GM12873 (cell line): Measurements from ENCODE around the gene RAET1G.

ENCODE experiments used
- TF ChIP-seq, protein P1 (sequence below): IDR thresholded peaks from 2 replicates; pipeline ENCODE4 v1.5.1; 2012; ENCODE audit warnings: low read depth, mild to moderate bottlenecking, moderate library complexity, low read length, control low read depth; ENCODE audit not compliant: insufficient read depth; ENCODE audit errors: missing control alignments

Gene RAET1G

GRCh38 chr6:149923327-149923986 is 536 bp upstream of the RAET1G start:
- TF ChIP-seq, protein P1, sequence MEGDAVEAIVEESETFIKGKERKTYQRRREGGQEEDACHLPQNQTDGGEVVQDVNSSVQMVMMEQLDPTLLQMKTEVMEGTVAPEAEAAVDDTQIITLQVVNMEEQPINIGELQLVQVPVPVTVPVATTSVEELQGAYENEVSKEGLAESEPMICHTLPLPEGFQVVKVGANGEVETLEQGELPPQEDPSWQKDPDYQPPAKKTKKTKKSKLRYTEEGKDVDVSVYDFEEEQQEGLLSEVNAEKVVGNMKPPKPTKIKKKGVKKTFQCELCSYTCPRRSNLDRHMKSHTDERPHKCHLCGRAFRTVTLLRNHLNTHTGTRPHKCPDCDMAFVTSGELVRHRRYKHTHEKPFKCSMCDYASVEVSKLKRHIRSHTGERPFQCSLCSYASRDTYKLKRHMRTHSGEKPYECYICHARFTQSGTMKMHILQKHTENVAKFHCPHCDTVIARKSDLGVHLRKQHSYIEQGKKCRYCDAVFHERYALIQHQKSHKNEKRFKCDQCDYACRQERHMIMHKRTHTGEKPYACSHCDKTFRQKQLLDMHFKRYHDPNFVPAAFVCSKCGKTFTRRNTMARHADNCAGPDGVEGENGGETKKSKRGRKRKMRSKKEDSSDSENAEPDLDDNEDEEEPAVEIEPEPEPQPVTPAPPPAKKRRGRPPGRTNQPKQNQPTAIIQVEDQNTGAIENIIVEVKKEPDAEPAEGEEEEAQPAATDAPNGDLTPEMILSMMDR, result no peak

DNA sequence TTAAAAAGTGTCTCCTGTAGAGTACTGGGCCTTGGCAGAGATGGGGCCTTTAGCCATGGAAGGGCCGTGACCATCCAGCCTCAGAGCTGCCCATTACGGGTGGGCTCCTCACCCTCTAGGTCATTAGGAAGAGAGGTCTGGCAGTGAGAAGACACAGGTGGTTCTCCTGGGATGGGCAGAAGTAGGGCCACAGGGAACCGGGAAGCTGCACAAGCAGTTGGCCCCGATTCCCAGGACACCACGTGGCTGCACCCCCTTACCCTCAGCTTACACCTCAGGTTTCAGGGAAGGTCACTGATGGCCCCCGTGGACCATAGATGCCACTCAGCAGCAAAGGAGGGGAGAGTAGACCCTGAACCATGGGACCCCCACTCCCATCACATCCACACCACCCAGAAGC is 1.6 kb downstream of the RAET1G start:
- TF ChIP-seq, protein P1, result no peak

DNA sequence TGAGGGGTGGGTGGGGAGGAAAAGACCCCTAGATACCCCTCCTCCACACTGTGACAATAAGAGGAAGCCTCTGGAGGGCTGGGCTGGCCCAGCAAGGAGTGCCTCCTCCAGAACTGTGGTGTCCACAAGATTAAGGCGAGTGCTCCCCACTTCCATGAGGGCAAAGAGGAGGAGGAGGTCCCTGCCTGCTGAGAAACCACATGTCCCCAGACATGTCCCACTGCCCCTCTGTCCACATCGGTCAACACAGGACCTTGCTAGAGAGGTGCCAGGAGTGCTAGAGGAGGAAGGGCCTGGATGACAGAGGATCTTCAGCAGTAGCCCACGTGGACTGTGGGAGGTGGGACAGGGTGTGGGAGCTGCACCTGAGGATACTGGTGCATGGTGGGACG is 3.1 kb downstream of the RAET1G start:
- TF ChIP-seq, protein P1, result no peak

- TF ChIP-seq, protein P1, result no peak
These were observed 4.6 kb downstream of the RAET1G start for GRCh38 chr6:149918151-149918905.

DNA sequence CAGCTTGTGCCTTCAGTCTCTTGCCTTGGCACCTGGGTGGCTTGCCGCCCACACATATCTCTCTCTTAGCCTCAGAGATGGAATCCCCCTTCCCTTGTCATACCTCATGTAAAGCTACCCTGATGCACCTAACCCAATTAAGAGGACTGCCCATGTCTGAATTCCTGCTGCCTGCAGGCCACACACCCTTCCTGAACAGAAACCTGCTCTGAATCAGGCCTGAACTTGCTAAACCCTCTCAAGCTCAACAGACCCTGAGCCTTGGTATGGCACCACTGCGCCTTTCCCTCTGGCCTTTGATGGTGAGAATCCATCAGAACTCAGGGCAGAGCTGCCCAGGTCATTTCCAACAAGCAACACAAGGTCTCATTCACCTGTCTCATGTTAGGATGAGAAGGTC is 5.2 kb downstream of the RAET1G start:
- TF ChIP-seq, protein P1, result no peak

DNA sequence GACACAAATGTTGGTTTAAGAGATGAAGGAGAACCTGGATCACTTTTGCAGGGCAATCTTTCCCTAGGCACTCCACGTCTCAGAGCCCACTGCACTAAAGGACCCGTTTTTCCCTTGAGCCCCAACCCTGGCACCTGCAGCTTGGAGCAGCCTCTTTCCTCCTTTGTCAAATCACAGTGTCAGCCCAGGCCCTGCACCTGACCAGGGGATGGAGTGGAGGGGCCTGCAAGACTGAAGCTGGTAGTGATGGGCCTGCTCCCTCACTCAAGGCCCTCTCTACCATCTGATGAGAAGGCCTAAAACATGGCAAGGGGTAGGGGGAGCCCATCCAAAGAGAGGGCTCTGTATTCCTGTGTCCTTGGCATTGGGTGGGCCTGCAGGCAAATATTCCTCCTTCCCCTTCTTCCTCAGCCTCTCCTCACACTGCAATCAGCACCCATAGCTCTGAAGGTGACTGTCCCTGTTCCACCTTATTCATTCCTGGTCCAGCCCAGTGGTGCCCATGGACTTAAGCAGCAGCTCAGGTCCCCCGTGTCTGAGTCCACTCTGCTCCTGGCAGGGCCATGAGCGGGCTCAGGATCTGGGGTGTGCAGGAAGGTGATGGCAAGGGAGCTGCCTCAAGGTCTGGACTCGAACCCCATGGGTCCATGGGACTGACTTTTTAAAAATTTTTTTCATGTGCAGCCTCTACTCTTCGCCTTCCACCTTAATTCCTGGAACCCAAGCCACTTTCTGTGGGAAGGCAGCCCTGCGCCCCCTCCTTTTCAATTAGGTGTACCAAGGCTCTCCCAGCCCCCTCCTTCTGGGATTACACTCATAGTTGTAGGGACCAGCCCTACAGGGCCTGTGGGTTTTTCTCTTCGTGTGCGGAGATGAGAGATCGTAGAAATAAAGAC is 6.7 kb downstream of the RAET1G start:
- TF ChIP-seq, protein P1, result no peak
